Lower leg skin (tissue), 3 donors: Measurements from ENCODE around the gene ADIPOQ.

ENCODE experiments used
- POLR2A ChIP-seq, 2 donors: fragments of 450-650 bp; IDR thresholded peaks; one replicate each; pipeline ENCODE4 v1.6.1; 2016 to 2017; ENCODE audit warnings: antibody characterized with exemption in 2 of 2, mild to moderate bottlenecking in 1 of 2, moderate library complexity in 1 of 2
- TF ChIP-seq, protein P1 (sequence below), 3 donors: fragments of 450-650 bp; IDR thresholded peaks; one replicate each; pipeline ENCODE4 v1.5.1; 2016; ENCODE audit warnings: antibody characterized with exemption in 3 of 3, mild to moderate bottlenecking in 3 of 3, moderate library complexity in 2 of 3

DNA sequence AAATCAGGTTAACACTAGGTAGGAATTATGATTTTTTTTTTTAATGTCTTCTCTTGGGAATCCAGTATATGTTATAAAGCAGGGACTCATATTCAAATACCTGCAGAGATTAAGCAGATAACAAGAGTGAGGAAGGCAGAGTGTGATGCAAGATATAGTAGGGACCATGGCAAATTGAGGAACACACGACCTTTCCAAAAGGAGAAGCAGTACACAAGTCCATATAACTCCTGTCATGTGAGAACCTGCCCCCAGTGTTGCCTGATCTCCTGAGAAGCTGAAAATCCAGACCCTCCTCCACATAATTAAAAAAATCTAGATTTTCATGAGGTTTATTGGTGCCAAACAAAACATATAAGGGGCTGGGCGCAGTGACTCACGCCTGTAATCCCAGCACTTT lies 39.8 kb upstream of the ADIPOQ start:
- TF ChIP-seq, protein P1, sequence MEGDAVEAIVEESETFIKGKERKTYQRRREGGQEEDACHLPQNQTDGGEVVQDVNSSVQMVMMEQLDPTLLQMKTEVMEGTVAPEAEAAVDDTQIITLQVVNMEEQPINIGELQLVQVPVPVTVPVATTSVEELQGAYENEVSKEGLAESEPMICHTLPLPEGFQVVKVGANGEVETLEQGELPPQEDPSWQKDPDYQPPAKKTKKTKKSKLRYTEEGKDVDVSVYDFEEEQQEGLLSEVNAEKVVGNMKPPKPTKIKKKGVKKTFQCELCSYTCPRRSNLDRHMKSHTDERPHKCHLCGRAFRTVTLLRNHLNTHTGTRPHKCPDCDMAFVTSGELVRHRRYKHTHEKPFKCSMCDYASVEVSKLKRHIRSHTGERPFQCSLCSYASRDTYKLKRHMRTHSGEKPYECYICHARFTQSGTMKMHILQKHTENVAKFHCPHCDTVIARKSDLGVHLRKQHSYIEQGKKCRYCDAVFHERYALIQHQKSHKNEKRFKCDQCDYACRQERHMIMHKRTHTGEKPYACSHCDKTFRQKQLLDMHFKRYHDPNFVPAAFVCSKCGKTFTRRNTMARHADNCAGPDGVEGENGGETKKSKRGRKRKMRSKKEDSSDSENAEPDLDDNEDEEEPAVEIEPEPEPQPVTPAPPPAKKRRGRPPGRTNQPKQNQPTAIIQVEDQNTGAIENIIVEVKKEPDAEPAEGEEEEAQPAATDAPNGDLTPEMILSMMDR (IDR thresholded peaks at IDR 0.05) = no peak
- TF ChIP-seq POLR2A (IDR thresholded peaks at IDR 0.05) = no peak
